Measurements from ENCODE around the gene IFNA4.

DNA sequence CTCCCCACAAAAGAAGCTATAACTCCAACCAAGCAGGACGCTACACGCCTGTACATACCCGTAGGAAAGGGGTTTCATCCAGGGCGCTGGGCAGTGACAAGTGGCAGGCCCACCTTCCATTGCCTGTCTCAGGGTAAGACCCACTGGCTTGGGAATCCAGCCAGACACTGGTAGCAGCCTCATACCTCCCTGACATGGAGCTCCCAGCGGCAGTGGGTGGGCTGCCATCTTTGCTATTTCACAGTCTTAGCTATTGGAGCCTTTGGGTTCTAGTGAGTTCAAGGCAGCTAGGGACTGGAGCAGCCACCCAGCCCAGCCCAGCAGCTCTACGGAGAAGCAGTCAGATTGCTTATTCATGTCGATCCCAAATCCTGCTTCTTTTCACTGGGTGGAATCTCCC, 22.9 kb upstream of the IFNA4 start:
- TF ChIP-seq, protein P1, sequence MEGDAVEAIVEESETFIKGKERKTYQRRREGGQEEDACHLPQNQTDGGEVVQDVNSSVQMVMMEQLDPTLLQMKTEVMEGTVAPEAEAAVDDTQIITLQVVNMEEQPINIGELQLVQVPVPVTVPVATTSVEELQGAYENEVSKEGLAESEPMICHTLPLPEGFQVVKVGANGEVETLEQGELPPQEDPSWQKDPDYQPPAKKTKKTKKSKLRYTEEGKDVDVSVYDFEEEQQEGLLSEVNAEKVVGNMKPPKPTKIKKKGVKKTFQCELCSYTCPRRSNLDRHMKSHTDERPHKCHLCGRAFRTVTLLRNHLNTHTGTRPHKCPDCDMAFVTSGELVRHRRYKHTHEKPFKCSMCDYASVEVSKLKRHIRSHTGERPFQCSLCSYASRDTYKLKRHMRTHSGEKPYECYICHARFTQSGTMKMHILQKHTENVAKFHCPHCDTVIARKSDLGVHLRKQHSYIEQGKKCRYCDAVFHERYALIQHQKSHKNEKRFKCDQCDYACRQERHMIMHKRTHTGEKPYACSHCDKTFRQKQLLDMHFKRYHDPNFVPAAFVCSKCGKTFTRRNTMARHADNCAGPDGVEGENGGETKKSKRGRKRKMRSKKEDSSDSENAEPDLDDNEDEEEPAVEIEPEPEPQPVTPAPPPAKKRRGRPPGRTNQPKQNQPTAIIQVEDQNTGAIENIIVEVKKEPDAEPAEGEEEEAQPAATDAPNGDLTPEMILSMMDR (IDR thresholded peaks at IDR 0.05), result no peak
- TF ChIP-seq POLR2AphosphoS5 (IDR thresholded peaks at IDR 0.05) (no peak), EP300 (IDR thresholded peaks at IDR 0.05) (no peak)

Data from upper lobe of left lung (tissue), 4 donors.